Right lobe of liver (tissue), 6 donors: ENCODE data around the gene MAP3K9. TPM values are rescaled to one million over a fixed set of nuclear protein-coding genes. Genes with fewer than 3 reads are reported as not detected.
"Not testable (repeated sequence)": the region's sequence is repeated elsewhere in the genome, so short reads cannot be mapped to it uniquely, and the experiment has no call there.

Source experiments
- ATAC-seq, 4 donors: fragments of 200-7000 bp; cut with Tn5 transposase; one replicate each; pipeline ENCODE4 v1.9.1; 2020; ENCODE audit warnings: mild to moderate bottlenecking in 4 of 4, moderate library complexity in 4 of 4
- DNase-seq, 3 donors: peaks; one replicate each; pipeline ENCODE4 v3.0.0-alpha.2; 2020
- H3K27ac ChIP-seq, 3 donors: fragments of 200-600 bp; one replicate each; pipeline ENCODE4 v1.8.0; 2022
- H3K27me3 ChIP-seq, 2 donors: fragments of 200-600 bp; one replicate each; pipeline ENCODE4 v1.8.0; 2022
- H3K36me3 ChIP-seq, 4 donors: fragments of 200-600 bp; sonication (generic) in 1 of 4; one replicate each; pipeline versions ENCODE4 v1.5.1 to v1.8.0; 2017 to 2022; ENCODE audit warnings: control low read depth in 1 of 4
- H3K4me1 ChIP-seq, 4 donors: fragments of 200-600 bp; sonication (generic) in 1 of 4; one replicate each; pipeline versions ENCODE4 v1.5.1 to v1.8.0; 2017 to 2022; ENCODE audit warnings: control low read depth in 1 of 4
- H3K4me3 ChIP-seq, 3 donors: fragments of 200-600 bp; one replicate each; pipeline ENCODE4 v1.8.0; 2022
- H3K9me3 ChIP-seq, 4 donors: fragments of 200-600 bp; sonication (generic) in 1 of 4; one replicate each; pipeline versions ENCODE4 v1.5.1 to v1.8.0; 2017 to 2022; ENCODE audit warnings: control low read depth in 1 of 4
- POLR2A ChIP-seq: fragments of 450-650 bp; IDR thresholded peaks from one replicate; pipeline ENCODE4 v1.6.1; 2017; ENCODE audit warnings: antibody characterized with exemption, mild to moderate bottlenecking
- WGBS: methylation state at CpG from one replicate; pipeline ENCODE4 v1.1.6; 2018; ENCODE audit warnings: low coverage, low lambda C conversion rate; ENCODE audit not compliant: insufficient coverage; ENCODE audit errors: missing lambda C conversion rate; 5-methylcytosine and 5-hydroxymethylcytosine counted together
- intact Hi-C, 2 donors: fragments of 100-400 bp; cut with DNase I; formaldehyde crosslinking; loops; one replicate each; pipeline versions ENCODE4 v1.11.2 to v1.14.1; 2022
- total RNA-seq, 6 experiments: library from RNA; depleted of rRNA in 2 of 6; stranded (reverse); fragments of >200 nt in 2 of 6; fragmentation: NEBNext Ultra II Directional in 3 of 6; extraction: Animal tissue kit (Norgen Biotek cat#: 25700) in 3 of 6; gene quantifications; one replicate each; pipeline versions ENCODE4 v1.1.0 to v1.2.4, GENCODE V29; 2016 to 2023
- TF ChIP-seq, protein P1 (sequence below), 4 donors: fragments of 200-600 bp in 3 of 4; fragments of 450-650 bp in 1 of 4; IDR thresholded peaks; one replicate each; pipeline versions ENCODE4 v1.5.1 to v1.8.0; 2016 to 2022; ENCODE audit warnings: antibody characterized with exemption in 4 of 4, mild to moderate bottlenecking in 2 of 4
- donor health status: DM: no; HTN: yes; CAD: no.
- donor health status: DM: no; HTN: no; CAD: no.
- donor health status: DM: no; HTN: no; CAD: no.
- donor health status: DM: no; HTN: yes; CAD: no.
- donor health status: DM: no; HTN: yes; CAD: no.

The MAP3K9 gene
- total RNA-seq, 6 experiments from 2014 or later, result 2.0 to 3.6 (median 2.7) TPM

GRCh38 chr14:70855486-70855885 is 46.2 kb upstream of the MAP3K9 start:
- Histone ChIP-seq H3K36me3 (no peaks in the 10 kb centered on the region), H3K9me3 (no peaks in the 10 kb centered on the region), H3K4me1 (no peaks in the 10 kb centered on the region), H3K4me3 (no peak overlapping the region), H3K27me3 (no peaks in the 10 kb centered on the region), H3K27ac (no peak overlapping the region)
- intact Hi-C loops, result no loop called here
- TF ChIP-seq POLR2A, result no peak
- TF ChIP-seq, protein P1, sequence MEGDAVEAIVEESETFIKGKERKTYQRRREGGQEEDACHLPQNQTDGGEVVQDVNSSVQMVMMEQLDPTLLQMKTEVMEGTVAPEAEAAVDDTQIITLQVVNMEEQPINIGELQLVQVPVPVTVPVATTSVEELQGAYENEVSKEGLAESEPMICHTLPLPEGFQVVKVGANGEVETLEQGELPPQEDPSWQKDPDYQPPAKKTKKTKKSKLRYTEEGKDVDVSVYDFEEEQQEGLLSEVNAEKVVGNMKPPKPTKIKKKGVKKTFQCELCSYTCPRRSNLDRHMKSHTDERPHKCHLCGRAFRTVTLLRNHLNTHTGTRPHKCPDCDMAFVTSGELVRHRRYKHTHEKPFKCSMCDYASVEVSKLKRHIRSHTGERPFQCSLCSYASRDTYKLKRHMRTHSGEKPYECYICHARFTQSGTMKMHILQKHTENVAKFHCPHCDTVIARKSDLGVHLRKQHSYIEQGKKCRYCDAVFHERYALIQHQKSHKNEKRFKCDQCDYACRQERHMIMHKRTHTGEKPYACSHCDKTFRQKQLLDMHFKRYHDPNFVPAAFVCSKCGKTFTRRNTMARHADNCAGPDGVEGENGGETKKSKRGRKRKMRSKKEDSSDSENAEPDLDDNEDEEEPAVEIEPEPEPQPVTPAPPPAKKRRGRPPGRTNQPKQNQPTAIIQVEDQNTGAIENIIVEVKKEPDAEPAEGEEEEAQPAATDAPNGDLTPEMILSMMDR (IDR thresholded peaks at IDR 0.05), result no peak
- DNase-seq (no peak), ATAC-seq (no peak)
- WGBS, result 75% methylated on average over 5 of the region's 5 CpGs

GRCh38 chr14:70853658-70854057 is 44.3 kb upstream of the MAP3K9 start:
- WGBS, result no CpG with 5 or more reads among the region's 3 CpGs
- DNase-seq, H3K27ac ChIP-seq, H3K4me1 ChIP-seq, intact Hi-C loops, H3K27me3 ChIP-seq, H3K36me3 ChIP-seq, H3K4me3 ChIP-seq, ATAC-seq, H3K9me3 ChIP-seq: not testable (repeated sequence)

DNA sequence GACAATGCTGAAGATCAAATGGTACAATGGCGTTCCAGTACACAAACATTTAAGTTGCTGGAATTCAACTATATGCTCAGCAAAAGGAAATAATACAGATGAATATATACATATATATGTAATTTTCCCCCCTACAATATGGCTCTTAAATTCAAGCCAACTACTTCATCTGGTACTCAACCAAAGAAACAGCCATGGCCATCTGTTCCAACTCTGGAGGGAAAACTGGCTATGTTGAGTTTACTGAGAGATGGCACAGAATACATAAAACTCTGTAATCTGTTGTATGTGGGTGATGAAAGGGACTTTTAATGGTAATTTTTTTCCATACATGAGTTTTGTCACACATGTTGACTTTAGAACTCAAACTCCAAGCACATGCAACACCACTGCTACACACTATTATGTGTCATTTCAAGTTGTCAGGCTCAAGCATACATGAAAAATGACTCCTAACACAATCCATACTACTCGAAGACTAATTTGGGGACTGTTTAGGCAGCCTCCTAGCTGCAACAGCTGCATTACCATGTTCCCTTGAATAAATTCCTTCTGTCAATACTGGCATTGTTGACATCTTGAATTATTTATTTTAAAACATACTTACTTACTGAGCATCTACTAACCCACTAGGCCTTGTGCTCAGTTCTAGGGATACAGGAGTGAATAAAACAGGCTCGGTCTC is 38.2 kb upstream of the MAP3K9 start:
- no peak for TF ChIP-seq POLR2A
- TF ChIP-seq, protein P1 (IDR thresholded peaks at IDR 0.05), result no peak
- no peak for ATAC-seq
- H3K27me3 ChIP-seq, result no peaks in the 10 kb centered on the region
- no peaks in the 10 kb centered on the region for H3K36me3 ChIP-seq
- WGBS, result 89% methylated on average over 3 of the region's 3 CpGs
- no peak overlapping the region for H3K4me3 ChIP-seq
- intact Hi-C loops, result no loop called here
- H3K9me3 ChIP-seq, result no peaks in the 10 kb centered on the region
- peaks cover 0 to 9% (median 0%) of the 10 kb centered on the region in 4 donors for H3K4me1 ChIP-seq
- no peak overlapping the region for H3K27ac ChIP-seq
- DNase-seq, result no peak

GRCh38 chr14:70845601-70846000 is 36.3 kb upstream of the MAP3K9 start:
- WGBS, result 94% methylated on average over 2 of the region's 2 CpGs
- Histone ChIP-seq H3K4me3 (no peak overlapping the region), H3K27ac (no peak overlapping the region), H3K27me3 (no peaks in the 10 kb centered on the region), H3K9me3 (no peaks in the 10 kb centered on the region), H3K36me3 (no peaks in the 10 kb centered on the region), H3K4me1 (peaks cover 0 to 12% (median 0%) of the 10 kb centered on the region in 4 donors)
- intact Hi-C loops, result no loop called here
- ATAC-seq (no peak), DNase-seq (no peak)
- TF ChIP-seq, protein P1 (IDR thresholded peaks at IDR 0.05), result no peak
- no peak for TF ChIP-seq POLR2A

DNA sequence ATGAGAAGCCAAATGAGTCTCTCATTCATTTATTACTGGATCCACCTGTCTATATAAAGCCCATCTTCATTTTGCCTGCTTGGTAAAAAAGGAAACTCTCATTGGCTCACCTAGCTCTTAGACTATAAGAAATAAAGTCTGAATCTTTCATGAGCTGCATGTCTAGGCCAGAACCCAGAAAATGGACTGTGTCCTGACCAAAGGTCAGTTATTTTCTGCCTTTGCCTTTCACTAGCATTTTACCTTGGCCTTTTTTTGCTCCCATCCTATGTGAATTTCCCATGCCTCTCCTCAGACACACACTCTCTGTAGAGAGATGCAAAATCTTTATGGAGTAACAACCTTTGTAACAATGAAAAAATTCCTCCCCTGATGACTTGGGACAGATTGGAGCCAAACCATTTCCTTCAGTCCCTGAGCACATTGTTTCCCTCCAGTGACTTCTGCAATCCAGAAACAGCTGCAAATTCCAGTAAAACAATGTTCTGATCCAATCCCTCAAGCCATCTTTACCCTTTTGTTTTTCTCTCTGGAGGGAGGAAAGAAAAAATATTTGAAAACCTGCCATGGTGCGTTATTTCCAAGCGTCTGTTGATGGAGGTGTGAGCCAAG is 33.6 kb upstream of the MAP3K9 start:
- peaks cover 0 to 12% (median under 1%) of the 10 kb centered on the region in 4 donors for H3K4me1 ChIP-seq
- no peak overlapping the region for H3K4me3 ChIP-seq
- TF ChIP-seq POLR2A, result no peak
- TF ChIP-seq, protein P1 (IDR thresholded peaks at IDR 0.05), result no peak
- intact Hi-C loops, result no loop called here
- no peaks in the 10 kb centered on the region for H3K27me3 ChIP-seq
- no peak overlapping the region for H3K27ac ChIP-seq
- no peaks in the 10 kb centered on the region for H3K36me3 ChIP-seq
- peak; percentile 30 to 70 (median 48) for ATAC-seq
- DNase-seq, result no peak
- 69% methylated on average over 2 of the region's 2 CpGs for WGBS
- no peaks in the 10 kb centered on the region for H3K9me3 ChIP-seq
